Activated CD4-positive, alpha-beta T cell treated with anti-CD3 and anti-CD28 coated beads, Interleukin-2, amount 50 U/mL, for 16 hours (primary cell): ENCODE data around the gene MAD1L1.
"Not testable (repeated sequence)": the region's sequence is repeated elsewhere in the genome, so short reads cannot be mapped to it uniquely, and the experiment has no call there.

Experiments used
- DNase-seq: peaks from one replicate; pipeline ENCODE4 v3.0.0-alpha.2; 2020

The MAD1L1 gene

GRCh38 chr7:1976521-1976920 is 256.2 kb downstream of the MAD1L1 start:
- DNase-seq: not testable (repeated sequence)

- no peak for DNase-seq
Measured at GRCh38 chr7:1975581-1975980, 257.2 kb downstream of the MAD1L1 start.

GRCh38 chr7:1975179-1975578 is 257.6 kb downstream of the MAD1L1 start:
- no peak for DNase-seq

GRCh38 chr7:1974290-1975101 is 258.2 kb downstream of the MAD1L1 start:
- DNase-seq: no peak

- no peak for DNase-seq
Measured at GRCh38 chr7:1973321-1974251, 259.2 kb downstream of the MAD1L1 start.

- DNase-seq: no peak
Measured at GRCh38 chr7:1972744-1973143, 260.0 kb downstream of the MAD1L1 start.

- DNase-seq: no peak
Measured at GRCh38 chr7:1971946-1972654, 260.6 kb downstream of the MAD1L1 start.

- no peak for DNase-seq
Measured at GRCh38 chr7:1970895-1971294, 261.9 kb downstream of the MAD1L1 start.

GRCh38 chr7:1970285-1970660 is 262.5 kb downstream of the MAD1L1 start:
- DNase-seq: not testable (repeated sequence)

- DNase-seq: no peak
Measured at GRCh38 chr7:1969459-1970284, 263.1 kb downstream of the MAD1L1 start.

GRCh38 chr7:1968397-1969111 is 264.2 kb downstream of the MAD1L1 start:
- no peak for DNase-seq

GRCh38 chr7:1967512-1968396 is 265.0 kb downstream of the MAD1L1 start:
- DNase-seq: no peak

GRCh38 chr7:1966631-1967200 is 266.0 kb downstream of the MAD1L1 start:
- no peak for DNase-seq

GRCh38 chr7:1965579-1966294 is 267.0 kb downstream of the MAD1L1 start:
- no peak for DNase-seq

- DNase-seq: no peak
Measured at GRCh38 chr7:1964913-1965578, 267.7 kb downstream of the MAD1L1 start.

GRCh38 chr7:1964211-1964912 is 268.4 kb downstream of the MAD1L1 start:
- no peak for DNase-seq

GRCh38 chr7:1963575-1963974 is 269.2 kb downstream of the MAD1L1 start:
- no peak for DNase-seq

- DNase-seq: peak; percentile 67
Measured at GRCh38 chr7:1961701-1962276, 271.0 kb downstream of the MAD1L1 start.
